ENCODE measurements around the gene IRGM.

Gene IRGM

GRCh38 chr5:150895431-150896428 lies 49.4 kb downstream of the IRGM start:
- no peak for DNase-seq (ENCODE audit: low read depth)
